HepG2 (cell line): ENCODE measurements around the gene BLMH. TPM values are rescaled to one million over a fixed set of nuclear protein-coding genes. Genes with fewer than 3 reads are reported as not detected.

Experiments
- ATAC-seq: fragments of 200-7000 bp; cut with Tn5 transposase; 3 replicates; pipeline ENCODE4 v1.9.1; 2020; ENCODE audit warnings: mild to moderate bottlenecking, moderate library complexity
- BruUV-seq: library from RNA; stranded (reverse); fragments of 400-500 nt; replicated peaks from 2 replicates; lab custom pipeline; 2021; lab: Mats Ljungman, UMichigan
- CTCF ChIA-PET: fragments of 300-600 bp; formaldehyde crosslinking; extraction: SDS; loops from one replicate; lab custom pipeline; 2021; ENCODE audit warnings: low total read pairs, inconsistent platforms, low intra/inter-chr PET ratio; lab: Yijun Ruan, JAX
- POLR2A ChIA-PET: fragments of 350-600 bp; sonication (Branson Sonifier 250); formaldehyde crosslinking; loops from one replicate; lab custom pipeline; 2020; ENCODE audit warnings: antibody characterized with exemption, inconsistent platforms; lab: Yijun Ruan, JAX
- DNase-seq: peaks from one replicate; pipeline ENCODE4 v3.0.0-alpha.2; 2015; ENCODE audit warnings: low spot score
- FAIRE-seq: peaks from 3 replicates; lab custom pipeline; 2011; peaks lifted over from hg19 to GRCh38; lab: Jason Lieb, UNC
- H2AFZ ChIP-seq: one replicate; pipeline ENCODE4 v1.6.1; 2011; ENCODE audit warnings: low read length, inconsistent platforms
- H3K27ac ChIP-seq: fragments of 300-600 bp; 3 replicates; pipeline ENCODE4 v1.8.0; 2011; ENCODE audit warnings: mixed run types, mild to moderate bottlenecking, mixed read lengths, low read length, inconsistent platforms; ENCODE audit not compliant: insufficient read depth; ENCODE audit errors: extremely low read length
- H3K27me3 ChIP-seq, 2 experiments: fragments of 200-600 bp in 1 of 2; 2 replicates in 1 of 2; 3 replicates in 1 of 2; pipeline versions ENCODE4 v1.6.0 to v1.8.0; 2011; ENCODE audit warnings: low read length in 2 of 2, mild to moderate bottlenecking in 2 of 2, moderate library complexity in 2 of 2, inconsistent platforms in 1 of 2; ENCODE audit not compliant: insufficient read depth in 2 of 2, control insufficient read depth in 1 of 2
- H3K36me3 ChIP-seq, 2 experiments: fragments of 200-600 bp in 1 of 2; replicated peaks in 1 of 2; 2 replicates in 1 of 2; 3 replicates in 1 of 2; pipeline versions ENCODE4 v1.5.1 to v1.8.0; 2011; ENCODE audit warnings: low read length in 2 of 2, inconsistent platforms in 1 of 2; ENCODE audit not compliant: insufficient read depth in 2 of 2, control insufficient read depth in 1 of 2
- H3K4me1 ChIP-seq: 2 replicates; pipeline ENCODE4 v1.5.1; 2012; ENCODE audit warnings: low read length, inconsistent platforms; ENCODE audit not compliant: insufficient read depth
- H3K4me2 ChIP-seq: 2 replicates; pipeline ENCODE4 v1.6.0; 2011; ENCODE audit warnings: low read depth, low read length, inconsistent platforms
- H3K4me3 ChIP-seq, 3 experiments: fragments of 200-600 bp in 1 of 3; sonication (generic), shearing (Covaris generic) in 1 of 3; replicated peaks in 1 of 3; 2 replicates each; pipeline ENCODE4 v1.5.1; 2011 to 2016; ENCODE audit warnings: low read length in 3 of 3, inconsistent platforms in 2 of 3, low read depth in 2 of 3, mild to moderate bottlenecking in 2 of 3, control low read depth in 1 of 3, mixed read lengths in 1 of 3; ENCODE audit not compliant: insufficient read depth in 1 of 3
- H3K79me2 ChIP-seq: one replicate; pipeline ENCODE4 v1.6.1; 2011; ENCODE audit warnings: low read length, inconsistent platforms; ENCODE audit not compliant: insufficient read depth
- H3K9ac ChIP-seq: 2 replicates; pipeline ENCODE4 v1.6.0; 2011; ENCODE audit warnings: mild to moderate bottlenecking, low read depth, low read length, inconsistent platforms; ENCODE audit not compliant: insufficient read depth
- H3K9me3 ChIP-seq: 2 replicates; pipeline ENCODE4 v1.5.1; 2012; ENCODE audit warnings: mild to moderate bottlenecking, low read length
- H4K20me1 ChIP-seq: 2 replicates; pipeline ENCODE4 v1.6.0; 2011; ENCODE audit warnings: inconsistent platforms, mild to moderate bottlenecking, low read length, moderate library complexity; ENCODE audit not compliant: insufficient read depth
- CBX2 ChIP-seq, 2 experiments: fragments of 200-600 bp in 1 of 2; sonication (generic); formaldehyde crosslinking in 1 of 2; IDR thresholded peaks; 2 replicates each; pipeline versions ENCODE4 v1.7.0 to v1.8.1; 2018 to 2022; ENCODE audit warnings: low read depth in 2 of 2, low read length in 1 of 2, mild to moderate bottlenecking in 1 of 2, missing genetic modification reagents in 1 of 2
- GFI1 ChIP-seq: sonication (generic); formaldehyde crosslinking; IDR thresholded peaks from 2 replicates; pipeline ENCODE4 v1.5.0; 2020; ENCODE audit warnings: missing genetic modification reagents, mild to moderate bottlenecking, borderline replicate concordance
- ZMAT3 ChIP-seq: sonication (generic); formaldehyde crosslinking; conservative IDR thresholded peaks from 2 replicates; pipeline ENCODE4 v1.7.0; 2021; ENCODE audit warnings: missing genetic modification reagents
- ZNF335 ChIP-seq: sonication (generic); formaldehyde crosslinking; IDR thresholded peaks from 2 replicates; pipeline ENCODE4 v1.4.0; 2020; ENCODE audit warnings: missing genetic modification reagents
- ZNF510 ChIP-seq: sonication (generic); formaldehyde crosslinking; IDR thresholded peaks from 2 replicates; pipeline ENCODE4 v1.4.0; 2020; ENCODE audit warnings: low read depth, mild to moderate bottlenecking, missing genetic modification reagents
- ZNF530 ChIP-seq: sonication (generic); formaldehyde crosslinking; IDR thresholded peaks from 2 replicates; pipeline ENCODE4 v1.5.0; 2020; ENCODE audit warnings: low read depth, mild to moderate bottlenecking, missing genetic modification reagents
- ZNF776 ChIP-seq: sonication (generic); formaldehyde crosslinking; IDR thresholded peaks from 2 replicates; pipeline ENCODE4 v1.4.0; 2020; ENCODE audit warnings: mild to moderate bottlenecking, missing genetic modification reagents
- WGBS: methylation state at CpG from one replicate; pipeline ENCODE4 v1.1.6; 2017; ENCODE audit warnings: low lambda C conversion rate; 5-methylcytosine and 5-hydroxymethylcytosine counted together
- in situ Hi-C: cut with HindIII; loops from 2 replicates; pipeline ENCODE4 v1.10.0; 2017; ENCODE audit warnings: low pct_unique_long_range_greater_than_20kb; ENCODE audit not compliant: extremely low pct_ligation_motif_present
- intact Hi-C: fragments of 100-400 bp; cut with micrococcal nuclease; formaldehyde crosslinking; loops from one replicate; pipeline ENCODE4 v1.10.0; 2022; ENCODE audit not compliant: unreplicated experiment
- polyA plus RNA-seq, 8 experiments: library from polyadenylated mRNA; depleted of rRNA in 3 of 8; stranded (reverse) in 7 of 8; unstranded in 1 of 8; fragments of >200 nt; fragmentation: Illumina TruSeq in 4 of 8; extraction: Trizol in 4 of 8; gene quantifications; 2 replicates each; pipeline versions ENCODE4 v1.2.1 to v1.2.3, GENCODE V29; 2011 to 2016; ENCODE audit warnings: low read depth in 4 of 8, missing spikeins in 1 of 8, mixed read lengths in 1 of 8; ENCODE audit not compliant: insufficient read depth in 1 of 8
- total RNA-seq, 5 experiments: library from RNA; depleted of rRNA; stranded (reverse); fragments of >200 nt; fragmentation: Illumina TruSeq; extraction: Trizol; gene quantifications; 2 replicates each; pipeline ENCODE4 v1.2.3, GENCODE V29; 2016; ENCODE audit warnings: low read depth in 1 of 5
- TF ChIP-seq, protein P1 (sequence below): sonication (generic); formaldehyde crosslinking; IDR thresholded peaks from 2 replicates; pipeline ENCODE4 v1.5.1; 2020; ENCODE audit warnings: mild to moderate bottlenecking, missing genetic modification reagents, borderline replicate concordance
- TF ChIP-seq, protein P2 (sequence below): sonication (generic); formaldehyde crosslinking; conservative IDR thresholded peaks from 2 replicates; pipeline ENCODE4 v1.8.0; 2022; ENCODE audit warnings: missing genetic modification reagents
- TF ChIP-seq, protein P3 (sequence below): sonication (generic); formaldehyde crosslinking; IDR thresholded peaks from 2 replicates; pipeline ENCODE4 v1.4.0; 2020; ENCODE audit warnings: missing genetic modification reagents, borderline replicate concordance

BLMH gene
- total and polyA plus RNA-seq, 2 of the 13 experiments (the other 11 are each of a cell fraction or from before 2014, with no cell fraction given): 12.1 to 41.0 TPM

DNA sequence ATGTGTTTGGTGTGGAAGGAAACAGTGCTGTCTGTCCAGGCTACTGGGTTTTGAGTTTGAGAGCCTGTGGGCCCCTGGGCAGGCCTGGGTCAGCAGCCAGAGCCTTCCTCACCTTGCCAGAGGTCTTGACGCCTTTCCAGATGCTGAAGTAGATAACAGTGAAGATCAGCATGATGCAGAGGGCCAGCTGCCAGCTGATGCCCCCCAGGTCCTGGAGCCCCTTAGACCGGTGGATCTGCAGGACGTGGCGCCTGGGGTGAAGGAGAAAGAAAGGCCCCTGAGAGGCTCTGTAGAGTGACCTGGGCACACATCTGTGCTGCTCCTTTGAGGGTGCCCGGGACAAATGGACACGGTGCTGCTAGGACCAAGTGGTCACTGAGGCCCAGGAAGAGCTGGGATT is 74.7 kb downstream of the BLMH start:
- 100% methylated on average over 6 of the region's 6 CpGs for WGBS
- no peak for TF ChIP-seq ZNF335 (CRISPR knock-in tag)
- TF ChIP-seq GFI1: no peak
- no peak for TF ChIP-seq ZNF776 (CRISPR knock-in tag)
- TF ChIP-seq, protein P1, sequence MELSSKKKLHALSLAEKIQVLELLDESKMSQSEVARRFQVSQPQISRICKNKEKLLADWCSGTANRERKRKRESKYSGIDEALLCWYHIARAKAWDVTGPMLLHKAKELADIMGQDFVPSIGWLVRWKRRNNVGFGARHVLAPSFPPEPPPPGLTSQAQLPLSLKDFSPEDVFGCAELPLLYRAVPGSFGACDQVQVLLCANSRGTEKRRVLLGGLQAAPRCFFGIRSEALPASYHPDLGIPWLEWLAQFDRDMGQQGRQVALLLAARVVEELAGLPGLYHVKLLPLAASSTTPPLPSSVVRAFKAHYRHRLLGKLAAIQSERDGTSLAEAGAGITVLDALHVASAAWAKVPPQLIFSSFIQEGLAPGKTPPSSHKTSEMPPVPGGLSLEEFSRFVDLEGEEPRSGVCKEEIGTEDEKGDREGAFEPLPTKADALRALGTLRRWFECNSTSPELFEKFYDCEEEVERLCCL (CRISPR knock-in tag): no peak
- no peak for TF ChIP-seq ZMAT3 (CRISPR knock-in tag)
- TF ChIP-seq ZNF530: no peak
- TF ChIP-seq ZNF510: no peak
- TF ChIP-seq, all 625 proteins: peak for 0
- H3K9ac ChIP-seq: no peak overlapping the region
- H3K4me2 ChIP-seq: no peak overlapping the region
- ChIA-PET CTCF (no interaction called here), POLR2A (no interaction called here)
- intact Hi-C loops: no loop called here
- FAIRE-seq (no peak), ATAC-seq (no peak), DNase-seq (no peak)
- in situ Hi-C loops: no loop called here
- H4K20me1 ChIP-seq: no peaks in the 10 kb centered on the region
- H3K27ac ChIP-seq: no peak overlapping the region
- no peaks in the 10 kb centered on the region for H3K79me2 ChIP-seq
- BruUV-seq: no TSS peak
- H2AFZ ChIP-seq: no peak overlapping the region
- H3K4me3 ChIP-seq: no peak overlapping the region
- H3K36me3 ChIP-seq: peaks cover 0 to 2% of the 10 kb centered on the region in 2 experiments; a peak in 1 of 5 replicates
- H3K9me3 ChIP-seq: no peaks in the 10 kb centered on the region
- H3K4me1 ChIP-seq: peaks cover 34% of the 10 kb centered on the region
- no peaks in the 10 kb centered on the region for H3K27me3 ChIP-seq

DNA sequence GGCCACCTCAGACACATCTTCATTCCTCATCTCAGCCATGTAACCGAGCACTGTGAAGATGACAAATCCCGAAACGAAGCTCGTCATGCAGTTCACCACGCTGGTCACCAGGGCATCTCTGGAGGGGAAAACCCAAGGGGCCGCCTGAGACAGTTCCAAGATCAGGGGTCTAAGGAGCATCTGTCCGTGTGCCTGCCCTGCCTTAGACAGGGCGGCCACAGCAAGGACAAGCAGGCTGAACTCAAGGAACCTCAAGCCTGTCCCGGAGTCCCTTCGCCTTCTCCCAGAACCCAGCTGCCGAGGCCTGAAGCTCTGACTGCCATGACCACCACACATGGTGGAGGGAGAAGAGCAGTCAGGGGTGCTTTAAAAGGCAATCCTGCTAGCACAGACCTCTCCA is 79.0 kb downstream of the BLMH start:
- in situ Hi-C loops: no loop called here
- CTCF ChIA-PET: no interaction called here
- Histone ChIP-seq H3K4me3 (no peak overlapping the region), H3K4me2 (no peak overlapping the region), H3K27me3 (no peaks in the 10 kb centered on the region), H3K27ac (no peak overlapping the region), H3K4me1 (no peaks in the 10 kb centered on the region), H2AFZ (no peak overlapping the region), H3K9ac (no peak overlapping the region), H3K36me3 (peaks cover 0 to 2% of the 10 kb centered on the region in 2 experiments; a peak in 3 of 5 replicates), H3K79me2 (no peaks in the 10 kb centered on the region), H4K20me1 (no peaks in the 10 kb centered on the region), H3K9me3 (no peaks in the 10 kb centered on the region)
- POLR2A ChIA-PET: interaction anchor here (1.5 to 1.9 kb wide), 2 partner anchors 10 to 14 kb away, joined by 4 to 5 read pairs; no protein-coding TSS in a partner anchor
- no peak for FAIRE-seq
- WGBS: 97% methylated on average over 5 of the region's 11 CpGs
- intact Hi-C loops: no loop called here
- DNase-seq: no peak
- no peak; the same call in 2 of the 3 replicates for ATAC-seq
- BruUV-seq: no TSS peak
- TF ChIP-seq, protein P2, sequence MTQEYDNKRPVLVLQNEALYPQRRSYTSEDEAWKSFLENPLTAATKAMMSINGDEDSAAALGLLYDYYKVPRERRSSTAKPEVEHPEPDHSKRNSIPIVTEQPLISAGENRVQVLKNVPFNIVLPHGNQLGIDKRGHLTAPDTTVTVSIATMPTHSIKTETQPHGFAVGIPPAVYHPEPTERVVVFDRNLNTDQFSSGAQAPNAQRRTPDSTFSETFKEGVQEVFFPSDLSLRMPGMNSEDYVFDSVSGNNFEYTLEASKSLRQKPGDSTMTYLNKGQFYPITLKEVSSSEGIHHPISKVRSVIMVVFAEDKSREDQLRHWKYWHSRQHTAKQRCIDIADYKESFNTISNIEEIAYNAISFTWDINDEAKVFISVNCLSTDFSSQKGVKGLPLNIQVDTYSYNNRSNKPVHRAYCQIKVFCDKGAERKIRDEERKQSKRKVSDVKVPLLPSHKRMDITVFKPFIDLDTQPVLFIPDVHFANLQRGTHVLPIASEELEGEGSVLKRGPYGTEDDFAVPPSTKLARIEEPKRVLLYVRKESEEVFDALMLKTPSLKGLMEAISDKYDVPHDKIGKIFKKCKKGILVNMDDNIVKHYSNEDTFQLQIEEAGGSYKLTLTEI (CRISPR knock-in tag): no peak
- no peak for TF ChIP-seq CBX2 (IDR thresholded peaks at IDR 0.05; ENCODE audit: low read depth, low read length)
- no peak for TF ChIP-seq CBX2 (CRISPR knock-in tag; IDR thresholded peaks at IDR 0.05; ENCODE audit: low read depth)
- TF ChIP-seq, protein P3, sequence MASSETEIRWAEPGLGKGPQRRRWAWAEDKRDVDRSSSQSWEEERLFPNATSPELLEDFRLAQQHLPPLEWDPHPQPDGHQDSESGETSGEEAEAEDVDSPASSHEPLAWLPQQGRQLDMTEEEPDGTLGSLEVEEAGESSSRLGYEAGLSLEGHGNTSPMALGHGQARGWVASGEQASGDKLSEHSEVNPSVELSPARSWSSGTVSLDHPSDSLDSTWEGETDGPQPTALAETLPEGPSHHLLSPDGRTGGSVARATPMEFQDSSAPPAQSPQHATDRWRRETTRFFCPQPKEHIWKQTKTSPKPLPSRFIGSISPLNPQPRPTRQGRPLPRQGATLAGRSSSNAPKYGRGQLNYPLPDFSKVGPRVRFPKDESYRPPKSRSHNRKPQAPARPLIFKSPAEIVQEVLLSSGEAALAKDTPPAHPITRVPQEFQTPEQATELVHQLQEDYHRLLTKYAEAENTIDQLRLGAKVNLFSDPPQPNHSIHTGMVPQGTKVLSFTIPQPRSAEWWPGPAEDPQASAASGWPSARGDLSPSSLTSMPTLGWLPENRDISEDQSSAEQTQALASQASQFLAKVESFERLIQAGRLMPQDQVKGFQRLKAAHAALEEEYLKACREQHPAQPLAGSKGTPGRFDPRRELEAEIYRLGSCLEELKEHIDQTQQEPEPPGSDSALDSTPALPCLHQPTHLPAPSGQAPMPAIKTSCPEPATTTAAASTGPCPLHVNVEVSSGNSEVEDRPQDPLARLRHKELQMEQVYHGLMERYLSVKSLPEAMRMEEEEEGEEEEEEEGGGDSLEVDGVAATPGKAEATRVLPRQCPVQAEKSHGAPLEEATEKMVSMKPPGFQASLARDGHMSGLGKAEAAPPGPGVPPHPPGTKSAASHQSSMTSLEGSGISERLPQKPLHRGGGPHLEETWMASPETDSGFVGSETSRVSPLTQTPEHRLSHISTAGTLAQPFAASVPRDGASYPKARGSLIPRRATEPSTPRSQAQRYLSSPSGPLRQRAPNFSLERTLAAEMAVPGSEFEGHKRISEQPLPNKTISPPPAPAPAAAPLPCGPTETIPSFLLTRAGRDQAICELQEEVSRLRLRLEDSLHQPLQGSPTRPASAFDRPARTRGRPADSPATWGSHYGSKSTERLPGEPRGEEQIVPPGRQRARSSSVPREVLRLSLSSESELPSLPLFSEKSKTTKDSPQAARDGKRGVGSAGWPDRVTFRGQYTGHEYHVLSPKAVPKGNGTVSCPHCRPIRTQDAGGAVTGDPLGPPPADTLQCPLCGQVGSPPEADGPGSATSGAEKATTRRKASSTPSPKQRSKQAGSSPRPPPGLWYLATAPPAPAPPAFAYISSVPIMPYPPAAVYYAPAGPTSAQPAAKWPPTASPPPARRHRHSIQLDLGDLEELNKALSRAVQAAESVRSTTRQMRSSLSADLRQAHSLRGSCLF (CRISPR knock-in tag): no peak
